GM18505 (cell line): ENCODE data around the gene PRSS1.

Experiments
- ATAC-seq: cut with Tn5 transposase; IDR thresholded peaks from one replicate; pipeline ENCODE4 v1.9.1; 2021; ENCODE audit not compliant: unreplicated experiment
- POLR2A ChIP-seq: IDR thresholded peaks from 4 replicates; pipeline ENCODE4 v1.6.1; 2011; ENCODE audit warnings: borderline replicate concordance; ENCODE audit not compliant: insufficient read depth, insufficient read length; ENCODE audit errors: extremely low read depth

PRSS1 gene

DNA sequence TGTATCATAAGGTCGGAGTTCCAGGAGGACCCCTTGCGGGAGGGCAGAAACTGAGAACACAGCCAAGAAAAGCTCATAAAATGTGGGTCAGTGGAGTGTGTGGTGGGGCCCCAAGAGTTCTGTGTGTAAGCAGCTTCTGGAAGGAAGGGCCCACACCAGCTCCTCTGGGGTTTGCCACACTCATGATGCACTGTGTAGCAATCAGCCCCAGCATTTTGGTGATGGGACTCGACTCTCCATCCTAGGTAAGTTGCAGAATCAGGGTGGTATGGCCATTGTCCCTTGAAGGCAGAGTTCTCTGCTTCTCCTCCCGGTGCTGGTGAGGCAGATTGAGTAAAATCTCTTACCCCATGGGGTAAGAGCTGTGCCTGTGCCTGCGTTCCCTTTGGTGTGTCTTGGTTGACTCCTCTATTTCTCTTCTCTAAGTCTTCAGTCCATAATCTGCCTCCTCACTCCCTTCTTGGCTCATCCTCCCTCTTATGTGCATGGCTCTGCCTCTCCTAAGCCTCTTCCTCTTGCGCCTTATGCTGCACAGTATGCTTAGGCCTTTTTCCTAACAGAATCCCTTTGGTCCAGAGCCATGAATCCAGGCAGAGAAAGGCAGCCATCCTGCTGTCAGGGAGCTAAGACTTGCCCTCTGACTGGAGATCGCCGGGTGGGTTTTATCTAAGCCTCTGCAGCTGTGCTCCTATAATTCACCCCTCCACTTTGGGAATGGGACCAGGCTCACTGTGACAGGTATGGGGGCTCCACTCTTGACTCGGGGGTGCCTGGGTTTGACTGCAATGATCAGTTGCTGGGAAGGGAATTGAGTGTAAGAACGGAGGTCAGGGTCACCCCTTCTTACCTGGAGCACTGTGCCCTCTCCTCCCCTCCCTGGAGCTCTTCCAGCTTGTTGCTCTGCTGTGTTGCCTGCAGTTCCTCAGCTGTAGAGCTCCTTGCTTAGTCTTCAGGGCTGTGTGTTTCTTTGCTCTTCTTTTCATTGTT, 39.3 kb downstream of the PRSS1 start:
- TF ChIP-seq POLR2A: no peak
- no peak for ATAC-seq

DNA sequence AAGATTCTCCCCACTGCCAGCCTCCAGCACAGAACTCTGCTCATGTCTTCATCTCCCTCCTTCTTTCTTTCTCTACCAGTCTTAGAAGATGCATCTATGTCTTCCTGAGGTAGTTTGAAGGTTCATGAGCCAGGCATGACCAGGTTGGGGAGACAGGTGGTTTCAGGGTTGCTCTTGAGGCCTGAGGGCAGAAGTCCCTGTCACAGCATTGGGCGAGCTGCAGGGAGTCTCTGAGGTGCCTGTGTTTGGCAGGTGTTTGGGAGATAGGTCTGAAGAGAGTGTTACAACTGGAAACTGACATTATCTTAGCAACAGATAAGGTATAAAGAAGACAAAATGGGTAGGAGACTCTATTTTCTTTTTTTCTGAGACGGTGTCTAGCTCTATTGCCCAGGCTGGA, 40.2 kb downstream of the PRSS1 start:
- ATAC-seq: no peak
- TF ChIP-seq POLR2A: no peak

DNA sequence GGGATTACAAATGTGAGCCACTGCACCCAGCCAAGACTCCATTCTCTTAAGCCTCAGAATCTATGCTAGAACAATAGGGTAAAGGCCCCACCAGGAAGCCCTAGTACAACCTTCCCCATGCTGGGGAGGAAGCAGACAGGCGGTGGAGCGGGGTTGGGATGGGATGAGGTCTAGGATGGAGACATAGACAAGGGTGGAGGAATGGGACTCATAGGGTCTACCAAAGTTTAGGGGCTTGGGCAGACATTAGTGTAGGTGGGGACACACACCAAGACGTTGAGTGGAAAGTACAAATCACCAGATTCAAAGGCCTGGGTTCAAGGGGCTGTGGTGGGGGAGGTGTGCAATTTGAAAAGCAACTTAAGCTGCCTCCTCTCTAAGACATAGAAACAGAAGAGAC, 40.8 kb downstream of the PRSS1 start:
- ATAC-seq: no peak

DNA sequence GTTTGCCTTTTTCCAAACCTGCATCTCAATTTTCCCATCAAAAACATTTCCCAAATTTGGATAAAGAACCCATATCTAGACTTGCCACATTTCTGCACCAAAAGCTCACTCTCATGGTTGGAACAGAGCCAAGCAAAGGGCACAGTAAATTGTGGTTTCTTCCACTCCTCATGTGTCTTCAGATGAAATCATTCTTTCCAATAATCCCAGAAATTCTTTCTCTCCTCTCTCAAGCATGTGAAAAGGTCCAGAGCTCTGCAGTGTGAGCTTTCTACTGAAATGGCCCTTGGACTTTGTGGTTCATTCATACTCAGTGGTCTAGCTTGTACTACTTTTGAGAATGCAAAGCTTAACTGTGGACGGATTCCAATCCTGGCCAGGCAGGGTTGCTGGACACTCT, 41.3 kb downstream of the PRSS1 start:
- ATAC-seq: no peak
- TF ChIP-seq POLR2A: no peak

More for the DNA sequence above, 40.8 kb downstream of the PRSS1 start:
- no peak for TF ChIP-seq POLR2A

DNA sequence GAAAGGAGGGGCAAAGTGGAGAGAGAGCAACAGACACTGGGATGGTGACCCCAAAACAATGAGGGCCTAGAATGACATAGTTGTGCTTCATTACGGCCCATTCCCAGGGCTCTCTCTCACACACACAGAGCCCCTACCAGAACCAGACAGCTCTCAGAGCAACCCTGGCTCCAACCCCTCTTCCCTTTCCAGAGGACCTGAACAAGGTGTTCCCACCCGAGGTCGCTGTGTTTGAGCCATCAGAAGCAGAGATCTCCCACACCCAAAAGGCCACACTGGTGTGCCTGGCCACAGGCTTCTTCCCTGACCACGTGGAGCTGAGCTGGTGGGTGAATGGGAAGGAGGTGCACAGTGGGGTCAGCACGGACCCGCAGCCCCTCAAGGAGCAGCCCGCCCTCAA, 42.2 kb downstream of the PRSS1 start:
- no peak for TF ChIP-seq POLR2A
- ATAC-seq: no peak

DNA sequence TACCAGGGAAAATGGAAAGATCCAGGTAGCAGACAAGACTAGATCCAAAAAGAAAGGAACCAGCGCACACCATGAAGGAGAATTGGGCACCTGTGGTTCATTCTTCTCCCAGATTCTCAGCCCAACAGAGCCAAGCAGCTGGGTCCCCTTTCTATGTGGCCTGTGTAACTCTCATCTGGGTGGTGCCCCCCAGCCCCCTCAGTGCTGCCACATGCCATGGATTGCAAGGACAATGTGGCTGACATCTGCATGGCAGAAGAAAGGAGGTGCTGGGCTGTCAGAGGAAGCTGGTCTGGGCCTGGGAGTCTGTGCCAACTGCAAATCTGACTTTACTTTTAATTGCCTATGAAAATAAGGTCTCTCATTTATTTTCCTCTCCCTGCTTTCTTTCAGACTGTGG, 42.9 kb downstream of the PRSS1 start:
- no peak for ATAC-seq
- no peak for TF ChIP-seq POLR2A

DNA sequence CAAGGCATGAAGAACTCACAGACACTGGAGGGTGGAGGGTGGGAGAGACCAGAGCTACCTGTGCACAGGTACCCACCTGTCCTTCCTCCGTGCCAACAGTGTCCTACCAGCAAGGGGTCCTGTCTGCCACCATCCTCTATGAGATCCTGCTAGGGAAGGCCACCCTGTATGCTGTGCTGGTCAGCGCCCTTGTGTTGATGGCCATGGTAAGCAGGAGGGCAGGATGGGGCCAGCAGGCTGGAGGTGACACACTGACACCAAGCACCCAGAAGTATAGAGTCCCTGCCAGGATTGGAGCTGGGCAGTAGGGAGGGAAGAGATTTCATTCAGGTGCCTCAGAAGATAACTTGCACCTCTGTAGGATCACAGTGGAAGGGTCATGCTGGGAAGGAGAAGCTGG, 43.3 kb downstream of the PRSS1 start:
- TF ChIP-seq POLR2A: no peak
- ATAC-seq: no peak

DNA sequence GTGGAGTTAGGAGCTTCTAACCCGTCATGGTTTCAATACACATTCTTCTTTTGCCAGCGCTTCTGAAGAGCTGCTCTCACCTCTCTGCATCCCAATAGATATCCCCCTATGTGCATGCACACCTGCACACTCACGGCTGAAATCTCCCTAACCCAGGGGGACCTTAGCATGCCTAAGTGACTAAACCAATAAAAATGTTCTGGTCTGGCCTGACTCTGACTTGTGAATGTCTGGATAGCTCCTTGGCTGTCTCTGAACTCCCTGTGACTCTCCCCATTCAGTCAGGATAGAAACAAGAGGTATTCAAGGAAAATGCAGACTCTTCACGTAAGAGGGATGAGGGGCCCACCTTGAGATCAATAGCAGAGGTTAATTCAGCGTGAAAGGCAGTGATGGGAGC, 43.9 kb downstream of the PRSS1 start:
- ATAC-seq: no peak
- no peak for TF ChIP-seq POLR2A

DNA sequence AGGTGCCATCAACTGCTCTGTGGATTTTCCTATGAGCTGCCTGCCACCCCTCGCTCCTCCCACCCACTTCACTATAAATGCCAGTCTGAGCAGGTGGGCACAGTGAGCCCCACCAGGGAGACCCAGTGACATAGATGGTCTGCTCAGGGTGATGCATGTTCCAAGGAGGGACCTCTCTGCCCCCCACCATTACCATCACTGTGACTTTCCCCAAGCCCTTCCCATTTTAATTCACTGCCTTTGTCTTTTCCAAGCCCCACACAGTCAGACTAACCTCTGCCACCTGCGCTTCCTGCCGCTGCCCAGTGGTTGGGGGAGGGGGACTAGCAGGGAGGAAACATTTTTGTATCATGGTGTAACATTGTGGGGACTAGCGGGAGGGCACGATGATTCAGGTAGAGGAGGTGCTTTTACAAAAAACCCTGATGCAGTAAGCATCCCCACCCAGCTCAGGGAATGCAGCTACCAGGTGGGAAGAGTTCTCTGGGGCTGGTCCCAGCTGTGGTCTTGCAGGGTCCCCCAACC, 46.1 kb downstream of the PRSS1 start:
- no peak for ATAC-seq

DNA sequence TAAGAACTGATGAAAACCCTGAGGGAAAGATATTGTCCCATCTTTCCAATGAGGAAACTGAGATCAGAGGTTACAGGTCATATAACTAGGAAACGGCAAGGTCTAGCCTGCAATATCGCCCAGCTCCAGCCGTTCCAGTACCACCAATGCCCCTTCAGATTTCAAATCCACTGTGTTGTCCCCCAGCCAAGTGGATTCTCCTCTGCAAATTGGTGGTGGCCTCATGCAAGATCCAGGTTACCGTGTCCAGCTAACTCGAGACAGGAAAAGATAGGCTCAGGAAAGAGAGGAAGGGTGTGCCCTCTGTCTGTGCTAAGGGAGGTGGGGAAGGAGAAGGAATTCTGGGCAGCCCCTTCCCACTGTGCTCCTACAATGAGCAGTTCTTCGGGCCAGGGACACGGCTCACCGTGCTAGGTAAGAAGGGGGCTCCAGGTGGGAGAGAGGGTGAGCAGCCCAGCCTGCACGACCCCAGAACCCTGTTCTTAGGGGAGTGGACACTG, 46.8 kb downstream of the PRSS1 start:
- ATAC-seq: no peak
- no peak for TF ChIP-seq POLR2A

More for the DNA sequence above, 46.1 kb downstream of the PRSS1 start:
- no peak for TF ChIP-seq POLR2A

DNA sequence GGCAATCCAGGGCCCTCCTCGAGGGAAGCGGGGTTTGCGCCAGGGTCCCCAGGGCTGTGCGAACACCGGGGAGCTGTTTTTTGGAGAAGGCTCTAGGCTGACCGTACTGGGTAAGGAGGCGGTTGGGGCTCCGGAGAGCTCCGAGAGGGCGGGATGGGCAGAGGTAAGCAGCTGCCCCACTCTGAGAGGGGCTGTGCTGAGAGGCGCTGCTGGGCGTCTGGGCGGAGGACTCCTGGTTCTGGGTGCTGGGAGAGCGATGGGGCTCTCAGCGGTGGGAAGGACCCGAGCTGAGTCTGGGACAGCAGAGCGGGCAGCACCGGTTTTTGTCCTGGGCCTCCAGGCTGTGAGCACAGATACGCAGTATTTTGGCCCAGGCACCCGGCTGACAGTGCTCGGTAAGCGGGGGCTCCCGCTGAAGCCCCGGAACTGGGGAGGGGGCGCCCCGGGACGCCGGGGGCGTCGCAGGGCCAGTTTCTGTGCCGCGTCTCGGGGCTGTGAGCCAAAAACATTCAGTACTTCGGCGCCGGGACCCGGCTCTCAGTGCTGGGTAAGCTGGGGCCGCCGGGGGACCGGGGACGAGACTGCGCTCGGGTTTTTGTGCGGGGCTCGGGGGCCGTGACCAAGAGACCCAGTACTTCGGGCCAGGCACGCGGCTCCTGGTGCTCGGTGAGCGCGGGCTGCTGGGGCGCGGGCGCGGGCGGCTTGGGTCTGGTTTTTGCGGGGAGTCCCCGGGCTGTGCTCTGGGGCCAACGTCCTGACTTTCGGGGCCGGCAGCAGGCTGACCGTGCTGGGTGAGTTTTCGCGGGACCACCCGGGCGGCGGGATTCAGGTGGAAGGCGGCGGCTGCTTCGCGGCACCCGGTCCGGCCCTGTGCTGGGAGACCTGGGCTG, 47.5 kb downstream of the PRSS1 start:
- peak; percentile 16 for TF ChIP-seq POLR2A
- ATAC-seq: peak; percentile 42

DNA sequence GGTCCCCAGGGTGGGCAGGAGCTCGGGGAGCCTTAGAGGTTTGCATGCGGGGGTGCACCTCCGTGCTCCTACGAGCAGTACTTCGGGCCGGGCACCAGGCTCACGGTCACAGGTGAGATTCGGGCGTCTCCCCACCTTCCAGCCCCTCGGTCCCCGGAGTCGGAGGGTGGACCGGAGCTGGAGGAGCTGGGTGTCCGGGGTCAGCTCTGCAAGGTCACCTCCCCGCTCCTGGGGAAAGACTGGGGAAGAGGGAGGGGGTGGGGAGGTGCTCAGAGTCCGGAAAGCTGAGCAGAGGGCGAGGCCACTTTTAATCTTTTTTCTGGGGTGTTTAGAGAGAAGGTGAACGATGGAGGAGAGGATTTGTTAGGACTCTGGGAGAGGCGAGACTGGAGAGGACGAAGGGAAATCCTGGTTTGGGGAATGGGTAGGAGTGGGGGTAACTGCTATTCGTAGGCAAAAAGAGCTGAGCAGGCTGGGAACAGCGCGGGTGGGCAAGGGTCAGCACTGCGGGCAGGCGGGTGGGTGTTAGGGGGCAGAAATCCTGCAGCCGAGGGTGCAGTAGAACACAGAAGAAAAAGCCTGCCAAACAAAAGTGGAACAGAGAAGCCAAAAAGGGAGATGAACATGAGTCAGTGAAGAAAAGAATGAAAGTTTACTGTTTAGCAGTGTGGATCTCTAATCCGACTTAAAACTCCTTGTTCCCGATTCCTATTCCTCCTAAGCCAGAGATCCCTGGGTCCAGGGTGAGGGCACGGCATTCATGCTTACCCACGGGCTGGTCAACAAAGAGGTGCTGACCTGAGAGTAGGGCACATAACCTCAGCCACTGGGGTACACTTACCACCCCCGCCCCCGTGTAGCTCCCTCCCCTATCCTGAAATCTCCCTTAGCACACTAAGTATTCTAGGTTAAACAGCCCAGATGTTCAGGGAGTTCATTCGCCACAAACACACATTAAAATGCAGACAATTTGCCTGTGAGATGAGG, 48.4 kb downstream of the PRSS1 start:
- peak; percentile 50 for TF ChIP-seq POLR2A
- peak; percentile 44 for ATAC-seq

DNA sequence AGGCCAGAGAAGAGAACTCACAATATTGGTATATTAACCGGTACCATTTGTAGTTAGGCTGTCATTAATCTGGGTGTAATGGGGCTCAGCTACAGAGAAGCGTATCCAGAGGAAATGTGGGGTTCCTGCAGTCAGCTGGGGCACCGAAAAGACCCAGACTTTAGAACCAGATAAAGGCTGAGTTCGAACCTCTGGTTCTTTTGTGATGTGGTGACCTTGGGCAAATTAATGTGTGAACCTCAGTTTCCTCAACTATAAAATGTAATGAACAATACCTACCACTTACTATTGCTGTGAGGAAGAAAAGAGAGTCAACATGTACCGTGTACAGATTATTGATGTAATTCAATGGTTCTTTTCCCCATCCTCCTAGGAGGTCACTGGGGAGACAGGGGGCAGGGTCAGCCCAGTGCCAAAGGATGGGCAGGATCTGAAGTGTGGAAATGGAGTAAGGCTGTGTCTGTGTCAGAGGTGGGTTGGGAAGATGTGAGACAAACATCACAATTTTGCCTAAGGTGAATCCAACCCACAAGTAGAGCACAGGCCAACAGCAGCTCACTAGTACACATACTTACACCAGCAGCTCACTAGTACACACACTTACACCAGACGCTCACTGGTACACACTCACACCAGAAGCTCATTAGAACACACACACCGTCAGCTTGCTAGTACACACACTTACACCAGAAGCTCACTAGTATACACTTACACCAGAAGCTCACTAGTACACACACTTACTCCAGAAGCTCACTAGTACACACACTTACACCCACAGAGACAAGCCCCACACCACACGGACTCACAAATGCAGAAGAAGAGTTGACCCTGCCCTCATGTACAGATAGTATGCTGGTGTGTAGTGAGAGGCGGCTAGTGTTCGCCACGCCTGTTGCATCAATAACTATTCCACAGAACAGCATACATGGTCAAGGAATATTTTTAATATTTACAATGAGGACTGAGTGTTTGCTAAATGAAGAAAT, 49.5 kb downstream of the PRSS1 start:
- no peak for TF ChIP-seq POLR2A
- no peak for ATAC-seq
